Gastrocnemius medialis (tissue), 4 donors: ENCODE measurements around the gene NXPH3. TPM values are rescaled to one million over a fixed set of nuclear protein-coding genes. Genes with fewer than 3 reads are reported as not detected.
"Not testable (repeated sequence)": the region's sequence is repeated elsewhere in the genome, so short reads cannot be mapped to it uniquely, and the experiment has no call there.

ENCODE experiments used
- ATAC-seq, 2 donors: fragments of 150-250 bp; one replicate each; pipeline ENCODE4 v1.9.1; 2016
- DNase-seq, 2 donors: peaks; one replicate each; pipeline ENCODE4 v3.0.0-alpha.2; 2019
- H3K27ac ChIP-seq, 4 donors: fragments of 200-600 bp; sonication (generic); 1 replicate in 1 of 4; 2 replicates in 3 of 4; pipeline ENCODE4 v1.5.1; 2016 to 2018; ENCODE audit warnings: mild to moderate bottlenecking in 2 of 4, moderate library complexity in 1 of 4
- H3K27me3 ChIP-seq, 3 donors: fragments of 200-600 bp; sonication (generic) in 2 of 3; 1 replicate in 1 of 3; 2 replicates in 2 of 3; pipeline versions ENCODE4 v1.5.1 to v1.6.0; 2016 to 2019; ENCODE audit warnings: mild to moderate bottlenecking in 1 of 3, moderate library complexity in 1 of 3
- H3K36me3 ChIP-seq, 2 donors: fragments of 200-600 bp; sonication (generic) in 1 of 2; one replicate each; pipeline ENCODE4 v1.5.1; 2017 to 2018
- H3K4me1 ChIP-seq, 2 donors: fragments of 200-600 bp; sonication (generic) in 1 of 2; one replicate each; pipeline ENCODE4 v1.5.1; 2016 to 2017; ENCODE audit warnings: mild to moderate bottlenecking in 2 of 2
- H3K4me3 ChIP-seq, 4 donors: fragments of 200-600 bp; sonication (generic) in 3 of 4; 1 replicate in 1 of 4; 2 replicates in 3 of 4; pipeline ENCODE4 v1.5.1; 2016 to 2019; ENCODE audit warnings: mild to moderate bottlenecking in 2 of 4
- H3K9me3 ChIP-seq, 3 donors: fragments of 200-600 bp; sonication (generic) in 2 of 3; 1 replicate in 1 of 3; 2 replicates in 2 of 3; pipeline ENCODE4 v1.5.1; 2016 to 2019
- POLR2A ChIP-seq, 2 donors: fragments of 450-650 bp; IDR thresholded peaks; one replicate each; pipeline ENCODE4 v1.6.1; 2017; ENCODE audit warnings: antibody characterized with exemption in 2 of 2, mild to moderate bottlenecking in 2 of 2, moderate library complexity in 2 of 2
- in situ Hi-C, 4 donors: fragments of 200-750 bp; cut with MboI; loops; one replicate each; pipeline versions ENCODE4 v1.15.0 to v1.8.0; 2017; ENCODE audit warnings: low sequenced_read_pairs in 4 of 4
- intact Hi-C: fragments of 100-400 bp; cut with DNase I; formaldehyde crosslinking; loops from one replicate; pipeline ENCODE4 v1.15.1; 2023; ENCODE audit warnings: low total_unique reads
- total RNA-seq, 4 donors: library from RNA; depleted of rRNA; stranded (reverse); fragments of >200 nt; gene quantifications; one replicate each; pipeline versions ENCODE4 v1.1.0 to v1.2.3, GENCODE V29; 2016
- TF ChIP-seq, protein P1 (sequence below), 5 experiments: fragments of 450-650 bp in 3 of 5; fragments of 200-600 bp in 2 of 5; sonication (generic) in 2 of 5; IDR thresholded peaks in 4 of 5; conservative IDR thresholded peaks in 1 of 5; 1 replicate in 4 of 5; 2 replicates in 1 of 5; pipeline ENCODE4 v1.5.1; 2016 to 2019; ENCODE audit warnings: antibody characterized with exemption in 5 of 5, mild to moderate bottlenecking in 3 of 5, moderate library complexity in 3 of 5

The NXPH3 gene
- total RNA-seq, 4 donors from 2014 or later = 1.3 to 3.0 (median 1.7) TPM

GRCh38 chr17:49567104-49567521, 8.6 kb upstream of the NXPH3 start:
- no peak for DNase-seq
- peak overlapping the region; percentile 88 to 95 (median 91) for H3K27ac ChIP-seq
- intact Hi-C loops (loop anchor here (5.0 kb wide), 4 partner anchors 75 to 285 kb away; partner anchors contain the start of genes KAT7 and SPOP), in situ Hi-C loops (loop anchor here (5.0 to 25.0 kb wide), 9 partner anchors 132 to 428 kb away; partner anchors contain the start of genes DLX3 (in 4 of the 4), TAC4 (in 2 of the 4) and KAT7 (in 1 of the 4))
- TF ChIP-seq, protein P1, sequence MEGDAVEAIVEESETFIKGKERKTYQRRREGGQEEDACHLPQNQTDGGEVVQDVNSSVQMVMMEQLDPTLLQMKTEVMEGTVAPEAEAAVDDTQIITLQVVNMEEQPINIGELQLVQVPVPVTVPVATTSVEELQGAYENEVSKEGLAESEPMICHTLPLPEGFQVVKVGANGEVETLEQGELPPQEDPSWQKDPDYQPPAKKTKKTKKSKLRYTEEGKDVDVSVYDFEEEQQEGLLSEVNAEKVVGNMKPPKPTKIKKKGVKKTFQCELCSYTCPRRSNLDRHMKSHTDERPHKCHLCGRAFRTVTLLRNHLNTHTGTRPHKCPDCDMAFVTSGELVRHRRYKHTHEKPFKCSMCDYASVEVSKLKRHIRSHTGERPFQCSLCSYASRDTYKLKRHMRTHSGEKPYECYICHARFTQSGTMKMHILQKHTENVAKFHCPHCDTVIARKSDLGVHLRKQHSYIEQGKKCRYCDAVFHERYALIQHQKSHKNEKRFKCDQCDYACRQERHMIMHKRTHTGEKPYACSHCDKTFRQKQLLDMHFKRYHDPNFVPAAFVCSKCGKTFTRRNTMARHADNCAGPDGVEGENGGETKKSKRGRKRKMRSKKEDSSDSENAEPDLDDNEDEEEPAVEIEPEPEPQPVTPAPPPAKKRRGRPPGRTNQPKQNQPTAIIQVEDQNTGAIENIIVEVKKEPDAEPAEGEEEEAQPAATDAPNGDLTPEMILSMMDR (IDR thresholded peaks at IDR 0.05 in 4 of 5, conservative IDR thresholded peaks at IDR 0.05 in 1 of 5) = no peak
- no peak for TF ChIP-seq POLR2A (IDR thresholded peaks at IDR 0.05)
- H3K36me3 ChIP-seq = no peaks in the 10 kb centered on the region
- H3K9me3 ChIP-seq = no peaks in the 10 kb centered on the region
- no peak overlapping the region for H3K4me3 ChIP-seq
- peaks cover 34 to 38% of the 10 kb centered on the region in 2 donors for H3K4me1 ChIP-seq
- no peaks in the 10 kb centered on the region for H3K27me3 ChIP-seq
- ATAC-seq = no peak

DNA sequence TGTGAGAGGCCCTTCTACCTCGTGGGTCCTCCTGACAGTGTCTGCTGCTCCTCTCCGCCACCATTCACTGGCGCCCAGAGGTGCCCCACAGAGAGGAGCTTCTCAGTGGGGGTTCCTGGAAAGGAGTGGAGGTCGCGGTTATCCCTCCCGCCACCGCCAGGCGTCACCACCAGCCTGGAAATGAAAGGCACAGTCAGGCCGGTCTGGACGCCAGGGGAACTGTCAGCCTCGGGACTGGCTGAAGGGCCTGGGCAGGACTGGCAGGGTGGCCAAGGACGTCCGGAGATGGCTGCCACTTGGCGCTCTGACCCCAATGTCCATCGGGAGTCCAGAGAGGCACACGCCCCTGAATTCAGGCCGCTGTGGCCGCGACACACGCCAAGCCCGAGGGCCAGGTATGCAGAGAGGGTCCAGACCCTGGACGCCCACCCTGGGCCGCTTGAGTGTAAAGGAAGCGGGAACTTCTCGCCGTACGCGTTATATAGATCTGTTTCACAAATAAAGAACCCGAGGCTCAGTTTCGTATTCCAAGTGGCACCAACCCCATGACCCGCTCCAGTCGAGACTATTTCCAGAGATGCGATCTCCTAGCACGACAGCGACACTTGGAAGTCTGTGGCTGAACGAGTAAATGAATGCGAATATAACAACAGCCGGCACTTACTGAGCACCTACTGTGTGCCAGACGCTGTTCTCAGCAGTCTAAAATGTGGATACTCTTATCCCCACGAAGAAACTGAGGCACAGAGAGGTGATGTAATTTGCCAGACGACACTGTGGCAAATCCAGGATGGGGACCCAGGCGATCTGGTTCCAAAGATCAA, 7.6 kb upstream of the NXPH3 start:
- Histone ChIP-seq H3K9me3 (no peaks in the 10 kb centered on the region), H3K27me3 (no peaks in the 10 kb centered on the region), H3K4me3 (peak overlapping the region; percentile 62 to 73 (median 64)), H3K27ac (peak overlapping the region; percentile 88 to 95 (median 91)), H3K36me3 (no peaks in the 10 kb centered on the region), H3K4me1 (peaks cover 34 to 38% of the 10 kb centered on the region in 2 donors)
- DNase-seq (peak; percentile 84 to 94), ATAC-seq (peak; percentile 53 to 65)
- intact Hi-C loops = loop anchor here (1.0 to 5.0 kb wide), 6 partner anchors 74 to 429 kb away; partner anchors contain the start of genes KAT7 and SPOP
- in situ Hi-C loops = loop anchor here (5.0 to 25.0 kb wide), 9 partner anchors 133 to 427 kb away; partner anchors contain the start of genes DLX3 (in 4 of the 4), TAC4 (in 2 of the 4) and KAT7 (in 1 of the 4)
- TF ChIP-seq POLR2A (IDR thresholded peaks at IDR 0.05) = peak; percentile 5 to 7
- TF ChIP-seq, protein P1 (IDR thresholded peaks at IDR 0.05 in 4 of 5, conservative IDR thresholded peaks at IDR 0.05 in 1 of 5) = peak; percentile 88 to 99 (median 99)

DNA sequence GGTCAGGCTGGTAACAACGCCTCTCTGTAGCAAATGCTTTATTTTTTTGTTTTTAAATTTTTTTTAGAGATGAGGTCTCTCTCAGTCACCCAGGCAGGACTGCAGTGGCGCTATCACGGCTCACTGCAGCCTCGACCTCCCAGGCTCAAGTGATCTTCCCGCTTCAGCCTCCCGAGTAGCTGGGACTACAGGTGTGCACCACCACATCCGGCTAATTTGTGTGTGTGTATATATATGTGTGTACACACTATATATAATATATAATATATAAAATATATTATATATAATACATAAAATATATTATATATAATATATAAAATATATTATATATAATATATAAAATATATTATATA, 7.0 kb upstream of the NXPH3 start:
- not testable (repeated sequence) for DNase-seq, H3K27me3 ChIP-seq, H3K9me3 ChIP-seq, ATAC-seq, H3K36me3 ChIP-seq
- peak overlapping the region; percentile 88 to 95 (median 91) for H3K27ac ChIP-seq
- peaks cover 34 to 38% of the 10 kb centered on the region in 2 donors for H3K4me1 ChIP-seq
- in situ Hi-C loops (loop anchor here (5.0 to 25.0 kb wide), 9 partner anchors 134 to 426 kb away; partner anchors contain the start of genes DLX3 (in 4 of the 4), TAC4 (in 2 of the 4) and KAT7 (in 1 of the 4)), intact Hi-C loops (loop anchor here (1.0 to 5.0 kb wide), 6 partner anchors 74 to 428 kb away; partner anchors contain the start of genes KAT7 and SPOP)
- H3K4me3 ChIP-seq = peak overlapping the region in 2 of 4 donors; percentile 62 to 66

GRCh38 chr17:49570540-49571242, 5.0 kb upstream of the NXPH3 start:
- in situ Hi-C loops = loop anchor here (5.0 to 25.0 kb wide), 6 partner anchors 122 to 417 kb away; partner anchors contain the start of genes DLX3 (in 3 of the 4) and TAC4 (in 1 of the 4)
- DNase-seq = no peak
- no peak for ATAC-seq
- no peaks in the 10 kb centered on the region for H3K36me3 ChIP-seq
- peaks cover 32 to 34% of the 10 kb centered on the region in 2 donors for H3K4me1 ChIP-seq
- intact Hi-C loops = no loop called here
- no peaks in the 10 kb centered on the region for H3K27me3 ChIP-seq
- no peak overlapping the region for H3K4me3 ChIP-seq
- TF ChIP-seq POLR2A (IDR thresholded peaks at IDR 0.05) = no peak
- TF ChIP-seq, protein P1 (IDR thresholded peaks at IDR 0.05 in 4 of 5, conservative IDR thresholded peaks at IDR 0.05 in 1 of 5) = no peak
- no peaks in the 10 kb centered on the region for H3K9me3 ChIP-seq
- H3K27ac ChIP-seq = peak overlapping the region; percentile 59 to 79 (median 74)
